Articular chondrocyte of knee joint (primary cell): Measurements from ENCODE around the gene G2E3. TPM values are rescaled to one million over a fixed set of nuclear protein-coding genes. Genes with fewer than 3 reads are reported as not detected.

Source experiments
- small RNA-seq: library from RNA; depleted of rRNA; stranded (forward); fragments of <200 nt; gene quantifications from one replicate; pipeline ENCODE3, GENCODE V24; 2012
- total RNA-seq: library from RNA; depleted of rRNA; stranded (reverse); fragments of >200 nt; gene quantifications from 2 replicates; pipeline ENCODE4 v1.2.3, GENCODE V29; 2012

G2E3 gene
- total RNA-seq: 13.9 and 22.7 TPM in 2 replicates

GRCh38 chr14:30558675-30559555 lies at the start of gene G2E3:
G2E3 (plus strand) TSS chr14:30559158; CDS start chr14:30581080, 21,922 bp downstream.

GRCh38 chr14:30621940-30622830 lies 63.2 kb downstream of the G2E3 start, which contains the start of gene SCFD1:
SCFD1 (plus strand) TSS chr14:30622319; CDS start chr14:30622339, 20 bp downstream.

Small RNA genes lying within 50 kb of the gene (small RNA-seq; reads per million reads assigned to genes)
- not detected for gene RF02271

Other genes with a start within 250 kb of the G2E3 start
- gene SCFD1, start 63.2 kb downstream of the G2E3 start, total RNA-seq: 145 and 154 TPM in 2 replicates